ENCODE results near the gene FIG4. TPM values are rescaled to one million over a fixed set of nuclear protein-coding genes. Genes with fewer than 3 reads are reported as not detected.
"Not testable (repeated sequence)": the region's sequence is repeated elsewhere in the genome, so short reads cannot be mapped to it uniquely, and the experiment has no call there.

The FIG4 gene
- total RNA-seq, 2 experiments from 2014 or later = 13.1 to 14.3 TPM

DNA sequence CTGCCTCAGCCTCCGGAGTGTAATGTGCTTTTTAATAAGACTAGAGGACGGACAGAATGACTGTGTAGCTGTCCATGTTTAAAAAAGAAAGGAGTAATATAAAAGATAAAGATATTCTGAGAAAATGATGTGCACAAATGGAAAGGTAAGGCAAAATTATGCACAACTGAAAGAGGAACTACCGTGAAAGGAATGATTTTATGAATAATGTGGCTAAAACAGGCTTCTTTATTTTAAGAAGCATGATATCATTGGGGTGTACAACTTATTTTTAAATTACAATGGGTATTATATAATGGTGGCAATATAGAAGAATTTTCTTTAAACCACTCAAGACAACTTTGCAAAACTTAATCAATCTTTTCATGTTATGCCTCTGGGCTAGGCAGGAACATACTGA lies 78.1 kb downstream of the FIG4 start:
- intact Hi-C loops (cut with micrococcal nuclease) = no loop called here
- Mint-ChIP-seq H3K27me3 (no peaks in the 10 kb centered on the region), H3K27ac (no peak overlapping the region)

DNA sequence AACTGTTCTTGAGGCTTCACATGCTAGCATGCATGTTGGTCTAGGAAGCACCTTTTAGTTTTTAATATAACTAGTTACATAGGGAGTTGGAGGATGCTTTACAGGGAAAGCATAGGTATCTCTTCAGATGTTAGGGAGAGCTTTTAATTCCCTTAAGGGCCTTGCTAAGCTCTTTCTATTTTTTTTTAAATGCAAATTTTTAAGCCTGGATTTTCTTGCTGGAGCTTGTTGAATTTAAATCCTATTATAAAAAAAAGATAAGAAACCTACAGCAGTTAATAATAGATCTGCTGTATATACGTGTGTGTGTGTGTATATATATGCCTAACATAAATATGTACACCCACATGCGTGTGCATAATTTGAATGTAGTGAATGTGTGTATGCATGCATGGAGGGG lies 79.0 kb downstream of the FIG4 start:
- Mint-ChIP-seq H3K4me3 (no peak overlapping the region), H3K36me3 (ENCODE audit: low read depth) (peaks cover 6% of the 10 kb centered on the region), H3K27me3 (no peaks in the 10 kb centered on the region), H3K27ac (no peak overlapping the region), H3K4me1 (ENCODE audit: low read depth) (peaks cover 6% of the 10 kb centered on the region), H3K9me3 (no peaks in the 10 kb centered on the region)
- ChIA-PET POLR2A (no interaction called here), CTCF (interaction anchor here (1.6 kb wide), 1 partner anchor 10 kb away, joined by 4 read pairs; no protein-coding TSS in a partner anchor)
- TF ChIP-seq, protein P1, sequence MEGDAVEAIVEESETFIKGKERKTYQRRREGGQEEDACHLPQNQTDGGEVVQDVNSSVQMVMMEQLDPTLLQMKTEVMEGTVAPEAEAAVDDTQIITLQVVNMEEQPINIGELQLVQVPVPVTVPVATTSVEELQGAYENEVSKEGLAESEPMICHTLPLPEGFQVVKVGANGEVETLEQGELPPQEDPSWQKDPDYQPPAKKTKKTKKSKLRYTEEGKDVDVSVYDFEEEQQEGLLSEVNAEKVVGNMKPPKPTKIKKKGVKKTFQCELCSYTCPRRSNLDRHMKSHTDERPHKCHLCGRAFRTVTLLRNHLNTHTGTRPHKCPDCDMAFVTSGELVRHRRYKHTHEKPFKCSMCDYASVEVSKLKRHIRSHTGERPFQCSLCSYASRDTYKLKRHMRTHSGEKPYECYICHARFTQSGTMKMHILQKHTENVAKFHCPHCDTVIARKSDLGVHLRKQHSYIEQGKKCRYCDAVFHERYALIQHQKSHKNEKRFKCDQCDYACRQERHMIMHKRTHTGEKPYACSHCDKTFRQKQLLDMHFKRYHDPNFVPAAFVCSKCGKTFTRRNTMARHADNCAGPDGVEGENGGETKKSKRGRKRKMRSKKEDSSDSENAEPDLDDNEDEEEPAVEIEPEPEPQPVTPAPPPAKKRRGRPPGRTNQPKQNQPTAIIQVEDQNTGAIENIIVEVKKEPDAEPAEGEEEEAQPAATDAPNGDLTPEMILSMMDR (IDR thresholded peaks at IDR 0.05) = no peak
- DNase-seq (no peak), ATAC-seq (no peak)
- intact Hi-C loops (cut with micrococcal nuclease) = no loop called here

More for the DNA sequence above, 78.1 kb downstream of the FIG4 start:
- POLR2A ChIA-PET = no interaction called here
- Mint-ChIP-seq H3K36me3 (ENCODE audit: low read depth) (peaks cover 10% of the 10 kb centered on the region), H3K4me1 (ENCODE audit: low read depth) (peaks cover 6% of the 10 kb centered on the region), H3K9me3 (no peaks in the 10 kb centered on the region), H3K4me3 (no peak overlapping the region)
- CTCF ChIA-PET = no interaction called here
- DNase-seq (no peak), ATAC-seq (no peak)
- TF ChIP-seq, protein P1 (IDR thresholded peaks at IDR 0.05) = no peak

DNA sequence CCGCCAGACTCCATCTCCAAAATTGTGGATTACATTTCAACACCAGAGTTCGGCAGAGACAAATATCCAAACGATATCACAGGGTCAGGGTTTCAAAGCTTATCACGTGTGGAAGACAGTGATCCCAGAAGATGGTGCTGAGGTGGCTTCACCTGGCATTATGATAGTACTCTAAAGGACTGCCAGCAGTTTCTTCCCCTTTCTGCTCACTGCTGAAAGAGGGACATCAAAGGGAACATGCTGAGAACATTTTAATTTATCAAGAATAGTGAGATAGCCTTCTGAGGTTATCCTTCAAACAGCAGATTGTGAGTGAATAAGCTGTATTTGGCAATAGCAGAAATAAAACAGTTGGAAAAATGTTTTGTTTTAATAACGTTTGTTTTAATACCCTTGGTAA lies 79.7 kb downstream of the FIG4 start:
- ATAC-seq (no peak), DNase-seq (no peak)
- POLR2A ChIA-PET = no interaction called here
- TF ChIP-seq, protein P1 (IDR thresholded peaks at IDR 0.05) = no peak
- Mint-ChIP-seq H3K27me3 (no peaks in the 10 kb centered on the region), H3K27ac (no peak overlapping the region), H3K9me3 (no peaks in the 10 kb centered on the region), H3K4me3 (no peak overlapping the region), H3K4me1 (ENCODE audit: low read depth) (peaks cover 6% of the 10 kb centered on the region), H3K36me3 (ENCODE audit: low read depth) (peaks cover 6% of the 10 kb centered on the region)
- intact Hi-C loops (cut with micrococcal nuclease) = no loop called here
- CTCF ChIA-PET = interaction anchor here (1.6 kb wide), 1 partner anchor 11 kb away, joined by 4 read pairs; no protein-coding TSS in a partner anchor

DNA sequence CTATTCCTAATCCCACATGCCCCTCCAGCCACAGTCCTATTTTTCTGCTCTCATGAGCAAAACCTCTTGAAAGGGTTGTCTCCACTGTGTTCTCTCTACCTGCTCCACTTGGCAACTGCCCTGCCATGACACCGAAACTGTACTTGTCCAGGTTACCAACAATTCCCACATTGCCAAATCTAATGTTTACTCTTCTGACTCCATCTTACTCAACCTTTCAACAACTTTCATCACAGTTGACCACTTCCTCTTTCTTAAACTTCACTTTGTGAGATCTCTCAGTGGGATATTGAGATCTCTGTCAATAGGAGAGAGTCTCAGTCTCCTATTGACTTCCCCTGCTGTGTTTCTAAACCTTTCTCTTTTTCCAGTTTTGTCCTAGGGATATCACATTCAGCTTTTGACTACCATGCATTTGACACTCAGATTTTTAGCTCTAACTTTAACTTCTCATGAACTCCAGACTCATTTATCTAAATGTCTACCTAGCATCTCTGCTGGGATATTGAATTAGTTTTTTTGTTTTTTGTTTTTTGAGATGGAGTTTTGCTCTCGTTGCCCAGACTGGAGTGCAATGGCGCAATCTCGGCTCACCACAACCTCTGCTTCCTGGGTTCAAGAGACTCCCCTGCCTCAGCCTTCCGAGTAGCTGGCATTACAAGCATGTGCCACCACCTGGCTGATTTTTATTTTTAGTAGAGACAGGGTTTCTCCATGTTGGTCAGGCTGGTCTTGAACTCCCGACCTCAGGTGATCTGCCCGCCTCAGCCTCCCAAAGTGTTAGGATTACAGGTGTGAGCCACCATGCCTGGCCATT lies 81.1 kb downstream of the FIG4 start:
- CTCF ChIA-PET = interaction anchor here (1.0 kb wide), 1 partner anchor 11 kb away, joined by 3 read pairs; no protein-coding TSS in a partner anchor
- POLR2A ChIA-PET; H3K4me1 Mint-ChIP-seq (ENCODE audit: low read depth); H3K4me3 Mint-ChIP-seq; H3K36me3 Mint-ChIP-seq (ENCODE audit: low read depth); H3K9me3 Mint-ChIP-seq; DNase-seq; H3K27me3 Mint-ChIP-seq; ATAC-seq; intact Hi-C loops (cut with micrococcal nuclease): not testable (repeated sequence)
- H3K27ac Mint-ChIP-seq = peak overlapping the region; percentile 9

DNA sequence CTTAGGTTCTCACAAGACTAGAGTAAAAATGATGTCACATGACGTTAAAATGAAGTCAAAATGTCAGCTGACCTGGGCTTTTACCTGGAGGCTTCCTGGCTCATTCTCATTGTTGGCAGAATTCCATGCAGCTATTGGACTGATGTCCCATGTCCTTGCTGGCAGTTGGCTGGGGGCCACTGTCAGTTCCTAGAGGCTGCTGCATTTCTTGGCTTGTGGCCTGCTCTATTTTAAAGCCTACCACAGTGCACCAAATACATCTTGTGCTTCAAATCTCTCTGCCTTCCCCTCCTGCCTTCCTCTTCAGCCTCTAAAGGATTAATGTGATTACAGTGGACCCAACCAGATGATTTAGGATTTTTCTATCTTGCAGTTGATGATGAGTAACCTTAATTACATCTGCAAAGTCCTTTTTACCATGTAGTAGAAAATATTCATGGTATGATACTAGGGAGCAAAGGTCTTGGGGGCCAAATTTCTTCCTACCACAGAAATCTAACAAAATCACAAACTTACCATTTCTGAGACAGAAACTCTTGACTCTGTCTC lies 81.9 kb downstream of the FIG4 start:
- intact Hi-C loops (cut with micrococcal nuclease) = no loop called here
- H3K4me3 Mint-ChIP-seq = no peak overlapping the region
- DNase-seq = no peak
- no peaks in the 10 kb centered on the region for H3K9me3 Mint-ChIP-seq
- H3K27ac Mint-ChIP-seq = no peak overlapping the region
- peaks cover 9% of the 10 kb centered on the region for H3K36me3 Mint-ChIP-seq (ENCODE audit: low read depth)
- CTCF ChIA-PET = no interaction called here
- H3K27me3 Mint-ChIP-seq = no peaks in the 10 kb centered on the region
- H3K4me1 Mint-ChIP-seq (ENCODE audit: low read depth) = peaks cover 6% of the 10 kb centered on the region
- ATAC-seq = no peak
- TF ChIP-seq, protein P1 (IDR thresholded peaks at IDR 0.05) = no peak
- POLR2A ChIA-PET = no interaction called here

All from activated CD8-positive, alpha-beta T cell treated with anti-CD3 and anti-CD28 coated beads for 36 hours (primary cell).